22Rv1 (cell line): ENCODE results near the gene P2RY14.

Source experiments
- H3K27ac ChIP-seq: fragments of 450-650 bp; 2 replicates; pipeline ENCODE4 v1.5.1; 2017
- ZFX ChIP-seq: fragments of 450-650 bp; IDR thresholded peaks from 2 replicates; pipeline ENCODE4 v1.6.1; 2017; ENCODE audit warnings: antibody characterized with exemption, borderline replicate concordance
- TF ChIP-seq, protein P1 (sequence below): fragments of 450-650 bp; IDR thresholded peaks from 2 replicates; pipeline ENCODE4 v1.5.1; 2017; ENCODE audit warnings: mild to moderate bottlenecking

The P2RY14 gene

GRCh38 chr3:151205482-151205881 is 72.9 kb downstream of the P2RY14 start:
- H3K27ac ChIP-seq, result no peak overlapping the region
- no peak for TF ChIP-seq ZFX
- TF ChIP-seq, protein P1, sequence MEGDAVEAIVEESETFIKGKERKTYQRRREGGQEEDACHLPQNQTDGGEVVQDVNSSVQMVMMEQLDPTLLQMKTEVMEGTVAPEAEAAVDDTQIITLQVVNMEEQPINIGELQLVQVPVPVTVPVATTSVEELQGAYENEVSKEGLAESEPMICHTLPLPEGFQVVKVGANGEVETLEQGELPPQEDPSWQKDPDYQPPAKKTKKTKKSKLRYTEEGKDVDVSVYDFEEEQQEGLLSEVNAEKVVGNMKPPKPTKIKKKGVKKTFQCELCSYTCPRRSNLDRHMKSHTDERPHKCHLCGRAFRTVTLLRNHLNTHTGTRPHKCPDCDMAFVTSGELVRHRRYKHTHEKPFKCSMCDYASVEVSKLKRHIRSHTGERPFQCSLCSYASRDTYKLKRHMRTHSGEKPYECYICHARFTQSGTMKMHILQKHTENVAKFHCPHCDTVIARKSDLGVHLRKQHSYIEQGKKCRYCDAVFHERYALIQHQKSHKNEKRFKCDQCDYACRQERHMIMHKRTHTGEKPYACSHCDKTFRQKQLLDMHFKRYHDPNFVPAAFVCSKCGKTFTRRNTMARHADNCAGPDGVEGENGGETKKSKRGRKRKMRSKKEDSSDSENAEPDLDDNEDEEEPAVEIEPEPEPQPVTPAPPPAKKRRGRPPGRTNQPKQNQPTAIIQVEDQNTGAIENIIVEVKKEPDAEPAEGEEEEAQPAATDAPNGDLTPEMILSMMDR, result no peak

DNA sequence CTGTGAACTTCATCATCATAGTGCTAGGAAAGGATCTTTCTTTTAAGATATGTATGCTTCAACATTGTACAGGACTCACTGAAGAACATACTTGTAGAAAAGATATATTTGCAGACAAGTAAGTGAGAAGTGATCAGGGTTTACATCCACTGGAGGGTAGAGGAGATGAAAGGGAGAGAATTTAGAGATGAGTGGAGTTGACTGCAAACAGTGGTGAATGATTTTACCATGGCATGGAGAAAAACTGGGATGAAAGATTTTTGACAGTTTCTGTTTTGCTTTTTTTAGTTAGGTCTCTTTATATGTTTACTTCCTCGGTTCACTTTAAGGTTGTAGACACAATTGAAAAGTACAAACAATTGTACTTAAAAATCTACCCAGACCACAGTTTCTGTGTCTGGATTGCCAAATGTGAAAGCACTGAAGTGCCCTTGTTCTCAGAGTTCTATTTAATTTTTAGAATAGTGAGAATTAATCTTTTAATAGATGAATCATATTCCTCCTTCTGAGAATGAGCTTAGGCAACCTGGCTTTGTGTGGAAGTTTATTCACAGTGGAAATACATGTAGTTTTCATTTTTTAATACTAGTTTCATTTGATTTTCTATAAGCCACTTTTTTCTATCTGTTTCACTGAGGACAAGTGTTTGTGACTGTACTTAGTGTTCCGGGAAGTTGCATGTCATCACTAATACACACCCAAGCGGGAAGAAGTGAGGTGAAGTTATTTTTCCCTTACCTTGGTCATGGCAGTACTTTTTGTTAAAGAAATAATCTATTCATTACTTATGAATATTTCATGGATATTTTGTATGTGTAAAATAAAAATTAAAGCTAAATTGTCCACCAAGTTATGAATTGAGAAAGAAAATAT is 73.6 kb downstream of the P2RY14 start:
- TF ChIP-seq, protein P1, result no peak
- no peak for TF ChIP-seq ZFX

GRCh38 chr3:151203051-151203420 is 75.3 kb downstream of the P2RY14 start, which contains the start of gene GPR171:
GPR171 (minus strand) TSS chr3:151203216; CDS start chr3:151199386, 3,830 bp downstream.
- no peak for TF ChIP-seq ZFX
- TF ChIP-seq, protein P1, result no peak

More for the DNA sequence above, 73.6 kb downstream of the P2RY14 start:
- no peak overlapping the region for H3K27ac ChIP-seq

GRCh38 chr3:151201051-151201730 is 77.2 kb downstream of the P2RY14 start:
- H3K27ac ChIP-seq, result no peak overlapping the region
- TF ChIP-seq ZFX, result no peak
- TF ChIP-seq, protein P1, result no peak

More at GRCh38 chr3:151203051-151203420, 75.3 kb downstream of the P2RY14 start, which contains the start of gene GPR171:
- H3K27ac ChIP-seq, result no peak within 1 kb of the TSS

DNA sequence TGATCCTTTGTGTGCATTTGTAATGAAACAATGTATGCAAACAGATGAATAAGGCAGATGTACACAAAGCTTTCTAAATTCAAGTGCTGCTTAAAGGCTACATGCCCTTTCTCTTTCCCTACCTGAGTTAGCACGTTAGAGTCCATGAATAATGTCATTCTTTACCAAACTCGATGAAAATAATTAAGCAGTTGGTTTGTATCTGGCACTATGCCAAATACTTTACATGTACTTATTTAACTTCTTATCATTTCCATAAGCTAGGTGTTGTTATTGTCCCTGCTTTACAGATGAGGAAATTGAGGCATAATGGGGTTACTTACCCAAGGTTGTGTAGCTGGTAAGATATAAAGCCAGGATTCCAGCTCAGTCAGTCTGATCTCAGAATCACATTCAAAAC is 77.8 kb downstream of the P2RY14 start:
- no peak overlapping the region for H3K27ac ChIP-seq
- no peak for TF ChIP-seq ZFX
- TF ChIP-seq, protein P1, result no peak

DNA sequence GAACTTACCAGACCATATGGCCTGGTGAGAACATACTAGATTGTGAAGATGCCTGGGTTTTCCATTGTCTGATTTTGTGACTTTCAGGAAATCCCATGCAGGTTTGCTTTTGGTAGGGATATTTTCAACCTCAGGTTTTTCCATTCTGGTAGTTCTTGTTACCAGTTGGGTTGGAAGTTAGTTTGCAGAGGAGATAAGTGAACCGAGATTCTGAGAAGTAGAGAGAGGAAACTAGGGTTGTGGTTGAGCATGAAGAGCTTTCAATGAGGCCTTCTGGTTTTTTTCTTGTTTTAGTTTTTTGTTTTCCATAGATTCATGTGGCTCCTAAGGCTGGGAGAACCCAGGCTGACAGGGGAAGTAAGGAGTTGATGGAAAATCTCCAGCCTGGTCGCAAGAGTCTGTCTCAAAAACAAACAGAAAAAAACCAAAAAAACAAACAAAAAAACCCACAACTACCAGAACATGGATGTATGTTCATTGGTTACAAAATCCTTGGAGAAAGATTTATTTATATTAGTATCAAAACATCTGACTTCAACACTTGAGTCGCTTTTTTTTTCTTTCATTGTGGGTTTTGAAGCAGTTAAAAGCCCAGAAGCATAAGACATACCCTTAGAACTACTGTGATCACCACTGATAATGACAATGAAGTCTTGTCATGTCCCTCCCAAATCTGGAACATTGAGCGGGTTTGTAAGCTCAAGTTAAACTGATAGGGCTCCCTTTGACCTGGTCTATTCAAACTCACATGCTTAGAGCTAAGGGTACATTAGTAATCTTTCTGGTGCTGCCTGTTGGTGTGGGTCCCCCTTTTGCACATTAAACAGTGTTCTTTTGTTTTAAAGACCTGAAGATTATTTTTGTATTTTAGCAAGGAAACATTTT is 78.5 kb downstream of the P2RY14 start:
- TF ChIP-seq, protein P1, result no peak
- TF ChIP-seq ZFX, result no peak
- H3K27ac ChIP-seq, result no peak overlapping the region
